NCI-H187 treated with DMSO at 0.1 percent for 48 hours (cell line): Measurements from ENCODE around the gene E4F1.

Experiments used
- DNase-seq: peaks from one replicate; lab custom pipeline; 2025; lab: John Stamatoyannopoulos, UW

E4F1 gene, protein sequence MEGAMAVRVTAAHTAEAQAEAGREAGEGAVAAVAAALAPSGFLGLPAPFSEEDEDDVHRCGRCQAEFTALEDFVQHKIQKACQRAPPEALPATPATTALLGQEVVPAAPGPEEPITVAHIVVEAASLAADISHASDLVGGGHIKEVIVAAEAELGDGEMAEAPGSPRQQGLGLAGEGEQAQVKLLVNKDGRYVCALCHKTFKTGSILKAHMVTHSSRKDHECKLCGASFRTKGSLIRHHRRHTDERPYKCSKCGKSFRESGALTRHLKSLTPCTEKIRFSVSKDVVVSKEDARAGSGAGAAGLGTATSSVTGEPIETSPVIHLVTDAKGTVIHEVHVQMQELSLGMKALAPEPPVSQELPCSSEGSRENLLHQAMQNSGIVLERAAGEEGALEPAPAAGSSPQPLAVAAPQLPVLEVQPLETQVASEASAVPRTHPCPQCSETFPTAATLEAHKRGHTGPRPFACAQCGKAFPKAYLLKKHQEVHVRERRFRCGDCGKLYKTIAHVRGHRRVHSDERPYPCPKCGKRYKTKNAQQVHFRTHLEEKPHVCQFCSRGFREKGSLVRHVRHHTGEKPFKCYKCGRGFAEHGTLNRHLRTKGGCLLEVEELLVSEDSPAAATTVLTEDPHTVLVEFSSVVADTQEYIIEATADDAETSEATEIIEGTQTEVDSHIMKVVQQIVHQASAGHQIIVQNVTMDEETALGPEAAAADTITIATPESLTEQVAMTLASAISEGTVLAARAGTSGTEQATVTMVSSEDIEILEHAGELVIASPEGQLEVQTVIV

DNA sequence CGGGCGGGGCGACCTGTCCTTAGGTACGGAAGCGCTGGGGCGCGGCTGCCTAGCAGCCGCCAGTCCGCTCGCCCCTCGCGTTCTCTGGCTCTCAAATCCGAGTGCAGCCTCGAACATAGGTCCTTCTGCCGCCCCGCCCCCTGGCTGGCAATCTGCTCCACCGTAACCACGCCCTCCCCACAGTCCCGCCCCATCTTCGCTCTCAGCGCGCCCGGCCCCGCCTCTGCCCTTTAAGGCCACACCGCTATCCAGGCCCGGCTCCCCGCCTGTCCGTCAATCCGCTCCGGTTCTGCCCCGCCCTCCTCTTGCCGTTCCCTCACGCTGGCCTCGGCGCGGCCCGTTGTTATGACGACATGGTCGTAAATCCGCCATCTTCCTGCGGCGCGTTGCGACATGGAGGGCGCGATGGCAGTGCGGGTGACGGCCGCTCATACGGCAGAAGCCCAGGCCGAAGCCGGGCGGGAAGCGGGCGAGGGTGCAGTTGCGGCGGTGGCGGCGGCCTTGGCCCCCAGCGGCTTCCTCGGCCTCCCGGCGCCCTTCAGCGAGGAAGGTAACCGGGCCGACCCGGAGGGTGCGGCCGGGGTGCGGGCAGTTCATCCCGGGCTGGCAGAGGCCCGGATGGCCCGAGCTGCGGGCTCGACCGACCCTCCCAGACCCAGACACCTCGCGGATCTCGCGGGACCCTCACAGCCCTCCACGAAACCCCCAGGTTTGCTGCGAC lies at the start of gene E4F1:
TSS of gene E4F1 (plus strand) at position 371 of the 721 bp plus-strand sequence. CDS start at position 394, 23 bp downstream.
- peak; percentile 100 for DNase-seq

DNA sequence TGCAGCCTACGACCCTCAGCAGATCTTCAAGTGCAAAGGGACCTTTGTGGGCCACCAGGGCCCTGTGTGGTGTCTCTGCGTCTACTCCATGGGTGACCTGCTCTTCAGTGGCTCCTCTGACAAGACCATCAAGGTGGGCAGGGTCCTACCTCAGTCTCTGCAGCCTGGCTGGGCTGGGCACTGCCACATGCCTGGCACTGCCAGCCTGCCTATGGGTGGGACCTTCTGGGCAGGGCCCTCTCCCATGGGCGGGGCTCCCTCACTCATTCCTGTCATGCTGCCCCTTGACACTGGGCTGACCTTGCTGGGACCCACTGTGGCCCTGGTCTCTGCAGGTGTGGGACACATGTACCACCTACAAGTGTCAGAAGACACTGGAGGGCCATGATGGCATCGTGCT lies 49.5 kb upstream of the E4F1 start:
- DNase-seq, result no peak

DNA sequence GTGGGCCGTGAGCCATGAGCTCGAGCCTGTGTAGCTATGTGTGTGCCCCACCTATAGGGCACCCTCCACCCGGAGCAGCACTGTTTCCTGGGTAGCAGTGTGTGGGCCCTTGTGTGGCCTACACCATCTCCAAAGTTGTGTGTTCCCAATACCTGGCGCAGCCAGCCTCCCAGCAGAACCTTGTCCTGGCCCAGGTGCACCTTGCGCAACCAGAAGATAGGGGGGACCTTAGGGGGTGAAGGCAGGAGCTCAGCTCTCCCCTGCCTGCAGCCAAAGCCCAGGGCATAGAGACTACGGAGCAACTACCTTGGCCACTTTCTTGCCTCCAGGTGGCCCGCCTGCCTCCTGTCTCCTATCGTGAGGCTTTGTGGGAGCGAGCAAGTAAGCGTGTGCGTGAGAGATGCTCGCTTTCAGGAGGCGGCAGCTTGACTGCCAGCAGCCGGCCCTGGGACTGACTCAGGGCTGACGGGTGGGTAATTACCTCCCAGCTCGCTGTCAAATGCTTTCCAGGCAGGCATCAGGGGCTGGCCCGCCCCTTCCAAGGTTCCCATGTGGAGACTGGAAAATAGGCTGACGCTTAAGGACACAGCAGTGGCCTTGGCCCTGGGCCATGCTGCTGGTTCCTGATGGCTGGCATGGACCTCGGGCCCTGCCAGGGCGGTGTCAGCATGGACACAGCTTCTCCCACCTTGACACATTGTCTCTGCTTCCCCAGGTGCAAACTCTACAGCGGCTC lies 48.8 kb upstream of the E4F1 start:
- DNase-seq, result no peak

DNA sequence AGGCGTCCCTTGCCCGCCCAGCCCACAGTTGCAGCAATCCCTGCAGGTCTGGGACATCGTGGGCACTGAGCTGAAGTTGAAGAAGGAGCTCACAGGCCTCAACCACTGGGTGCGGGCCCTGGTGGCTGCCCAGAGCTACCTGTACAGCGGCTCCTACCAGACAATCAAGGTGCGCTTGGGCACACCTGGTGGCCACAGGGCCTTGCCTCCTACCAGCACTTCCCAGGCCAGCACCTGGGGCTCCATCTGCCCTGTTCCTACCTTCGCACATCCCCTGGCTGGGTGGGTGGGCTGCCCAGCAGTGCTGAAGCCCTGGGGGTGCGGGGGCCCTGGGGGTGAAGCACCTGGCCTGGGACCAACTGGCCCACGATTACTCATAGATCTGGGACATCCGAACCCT lies 47.9 kb upstream of the E4F1 start:
- no peak for DNase-seq

DNA sequence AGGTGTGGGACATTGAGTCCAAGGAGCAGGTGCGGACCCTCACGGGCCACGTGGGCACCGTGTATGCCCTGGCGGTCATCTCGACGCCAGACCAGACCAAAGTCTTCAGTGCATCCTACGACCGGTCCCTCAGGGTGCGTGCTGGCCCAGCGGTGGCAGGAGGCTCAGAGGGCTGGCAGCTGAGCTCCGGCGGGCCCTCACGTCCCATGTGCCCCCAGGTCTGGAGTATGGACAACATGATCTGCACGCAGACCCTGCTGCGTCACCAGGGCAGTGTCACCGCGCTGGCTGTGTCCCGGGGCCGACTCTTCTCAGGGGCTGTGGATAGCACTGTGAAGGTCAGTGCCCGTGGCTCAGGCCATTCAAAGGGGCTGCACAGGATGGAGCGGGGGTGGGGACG lies 47.3 kb upstream of the E4F1 start:
- DNase-seq, result no peak

DNA sequence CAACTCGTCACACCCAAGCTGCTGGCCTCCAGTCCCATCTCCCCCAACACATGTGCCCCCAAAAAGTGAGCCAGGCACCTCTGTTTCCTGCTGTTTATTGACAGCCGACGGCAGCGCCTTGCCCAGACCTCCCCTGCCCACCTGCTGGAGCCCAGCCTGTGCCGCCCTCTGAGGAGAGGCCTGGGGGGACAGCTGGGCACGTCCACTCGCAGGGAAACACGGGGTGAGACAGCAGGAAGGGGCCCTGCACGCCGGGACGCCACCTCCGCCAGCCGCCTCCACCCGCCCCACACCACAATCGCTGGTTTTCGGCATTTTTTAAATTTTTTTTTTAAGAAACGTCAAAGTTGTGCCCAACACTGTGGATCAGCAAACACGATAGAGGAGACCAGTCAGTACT lies 46.3 kb upstream of the E4F1 start:
- DNase-seq, result no peak

DNA sequence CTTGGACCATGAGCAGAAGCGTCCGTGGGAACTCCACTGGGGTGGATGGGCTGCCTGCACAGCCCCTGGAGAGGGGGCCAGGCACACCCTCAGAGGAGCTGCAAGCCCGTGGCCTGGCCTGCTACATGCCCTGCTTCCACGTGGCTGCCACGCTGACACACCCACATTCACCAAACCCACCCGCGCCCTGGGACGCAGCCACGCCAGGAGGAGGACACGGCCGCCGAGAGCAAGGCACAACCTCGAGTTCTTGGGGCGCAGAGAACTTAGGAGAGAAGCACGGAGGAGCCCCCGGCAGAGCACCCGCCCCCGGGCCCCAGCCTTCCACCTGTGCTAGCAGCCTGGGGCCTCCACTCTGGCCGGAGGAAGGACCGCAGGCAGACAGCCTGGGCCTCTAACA lies 45.8 kb upstream of the E4F1 start:
- DNase-seq, result no peak

DNA sequence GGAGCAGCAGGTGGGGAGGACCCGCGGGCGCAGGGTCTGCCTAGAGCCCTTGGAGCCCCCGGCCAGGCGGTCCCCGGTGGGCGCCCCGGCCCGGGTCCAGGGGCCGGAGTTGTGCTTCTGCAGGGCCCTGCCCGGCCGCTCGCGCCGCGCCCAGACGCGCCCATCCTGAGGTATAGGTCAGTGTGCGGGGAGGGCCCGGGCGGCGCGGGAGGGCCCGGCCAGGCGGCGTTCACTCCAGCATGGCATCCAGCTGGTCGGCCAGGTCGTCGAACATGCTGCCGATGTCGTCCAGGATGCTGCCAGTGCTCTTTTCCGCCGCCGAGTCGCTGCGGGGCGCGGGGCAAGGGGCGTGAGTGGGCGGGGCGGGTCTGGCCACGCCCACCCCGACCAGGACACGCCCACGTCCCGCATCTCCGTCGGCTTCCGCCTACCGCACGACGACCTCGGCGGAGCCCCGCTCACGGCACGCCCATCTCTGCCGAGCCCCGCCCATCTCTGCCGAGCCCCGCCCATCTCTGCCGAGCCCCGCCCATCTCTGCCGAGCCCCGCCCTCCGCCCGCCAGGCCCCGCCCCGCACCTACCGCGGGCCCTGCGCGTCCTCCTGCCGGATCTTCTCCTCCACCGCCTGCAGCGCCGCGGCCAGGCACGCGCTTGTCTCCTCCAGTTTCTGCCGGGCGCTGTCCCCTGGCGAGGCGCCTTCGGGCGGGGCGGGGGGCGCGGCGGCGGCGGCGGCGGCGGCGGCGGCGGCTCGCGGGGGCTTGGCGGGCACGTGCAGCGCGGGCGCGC lies 44.9 kb upstream of the E4F1 start:
- no peak for DNase-seq

DNA sequence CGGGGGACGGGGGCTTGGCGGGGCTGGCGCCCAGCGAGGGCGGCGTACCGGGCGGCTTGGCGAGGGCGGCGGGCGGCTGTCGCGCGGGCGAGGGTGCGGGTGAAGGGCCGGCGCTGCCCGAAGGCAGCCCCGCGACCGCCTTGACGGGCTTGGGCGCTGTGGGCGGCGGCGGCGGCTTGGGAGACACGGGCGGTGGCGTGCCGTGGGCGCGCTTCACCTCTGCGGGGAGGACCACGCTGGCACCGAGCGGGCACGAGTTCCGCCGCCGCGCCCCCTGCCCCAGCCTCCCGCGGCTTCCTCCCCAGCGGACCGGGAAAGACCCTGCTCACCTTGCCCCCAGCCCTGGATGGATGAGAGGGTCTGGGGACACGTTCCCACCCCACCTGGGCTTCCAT lies 44.3 kb upstream of the E4F1 start:
- DNase-seq, result no peak

DNA sequence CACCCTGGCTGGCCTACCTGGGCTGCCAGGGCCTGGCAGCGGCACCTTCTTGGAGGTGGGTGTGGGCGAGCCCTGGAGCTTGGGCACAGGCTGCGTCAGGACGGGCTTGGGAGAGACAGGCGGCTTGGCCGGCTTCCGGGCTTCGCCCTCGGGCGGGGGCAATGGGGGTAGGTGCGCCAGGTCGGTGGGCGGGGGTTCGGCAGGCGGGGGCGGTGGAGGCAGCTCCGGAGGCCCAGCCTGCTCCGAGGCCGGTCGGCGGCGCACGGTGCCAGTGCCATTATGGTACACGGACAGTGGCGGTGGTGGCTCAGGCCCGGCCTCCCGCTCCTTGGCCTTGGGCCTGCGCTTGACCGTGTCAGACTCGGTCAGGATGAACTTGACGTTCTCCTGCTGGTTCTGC lies 43.8 kb upstream of the E4F1 start:
- no peak for DNase-seq

DNA sequence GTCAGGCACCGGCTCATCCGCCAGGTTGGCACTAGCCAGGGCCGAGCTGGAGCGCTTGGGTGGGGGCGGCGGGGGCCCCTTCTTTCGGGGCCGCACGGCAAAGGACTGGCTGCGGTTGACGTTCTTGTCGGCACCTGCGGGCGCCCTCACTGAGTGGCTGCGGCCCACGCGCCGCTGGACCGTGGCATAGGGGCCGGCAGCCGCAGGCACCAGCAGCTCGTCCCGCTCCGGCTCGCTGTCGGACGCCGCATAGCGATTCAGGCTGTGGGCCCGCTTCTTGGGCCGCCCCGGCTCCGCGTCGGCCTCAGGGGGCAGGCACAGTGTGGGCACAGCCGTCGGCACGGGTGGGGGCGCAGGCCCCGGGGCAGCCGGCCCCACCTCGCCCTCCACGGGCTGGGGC lies 42.9 kb upstream of the E4F1 start:
- no peak for DNase-seq

DNA sequence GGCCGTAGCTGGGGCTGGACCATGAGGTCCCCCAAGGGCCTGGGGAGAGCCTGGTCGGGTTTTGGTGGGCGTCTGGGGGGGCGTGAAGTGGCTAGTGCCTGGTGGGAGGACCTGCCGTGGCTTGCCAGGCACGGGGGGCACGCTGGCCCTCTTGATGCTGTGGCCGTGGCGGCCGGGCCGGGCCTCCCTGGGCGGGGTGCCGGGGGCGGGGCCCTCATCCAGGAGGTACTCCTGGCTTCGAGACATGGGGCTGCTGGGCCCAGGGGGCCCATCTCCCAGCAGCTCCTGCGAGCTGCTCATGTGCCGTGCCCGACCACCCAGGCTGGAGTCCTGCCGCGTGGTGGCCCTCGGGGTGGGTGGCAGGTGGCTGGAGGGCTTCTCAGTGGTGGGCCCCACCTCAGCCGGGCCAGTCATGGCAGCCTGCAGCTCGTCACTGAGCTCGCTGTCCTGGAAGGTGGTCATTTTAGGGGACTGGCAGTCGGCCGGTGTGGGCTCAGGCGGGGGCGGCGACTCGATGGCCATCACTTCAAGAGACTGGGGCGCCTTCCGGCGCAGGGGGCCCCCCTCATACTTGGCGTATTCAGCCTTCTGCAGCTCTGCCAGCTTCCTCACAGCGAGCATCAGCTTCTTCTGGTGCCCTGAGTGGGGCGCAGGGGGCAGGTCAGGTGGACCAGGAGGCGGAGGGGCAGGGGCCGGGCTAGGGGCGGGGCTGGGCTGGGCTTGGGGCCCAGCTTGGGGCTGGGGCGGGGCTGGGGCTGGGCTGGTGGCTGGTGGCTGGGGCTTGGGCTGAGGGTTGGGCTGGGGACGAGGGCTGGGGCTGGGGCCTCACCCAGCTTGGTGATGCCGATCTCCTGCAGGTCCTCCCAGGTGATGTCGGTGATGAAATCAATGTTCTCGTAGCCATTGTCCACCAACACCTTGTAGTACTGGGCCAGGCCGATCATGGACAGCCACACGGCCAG lies 42.1 kb upstream of the E4F1 start:
- DNase-seq, result no peak

DNA sequence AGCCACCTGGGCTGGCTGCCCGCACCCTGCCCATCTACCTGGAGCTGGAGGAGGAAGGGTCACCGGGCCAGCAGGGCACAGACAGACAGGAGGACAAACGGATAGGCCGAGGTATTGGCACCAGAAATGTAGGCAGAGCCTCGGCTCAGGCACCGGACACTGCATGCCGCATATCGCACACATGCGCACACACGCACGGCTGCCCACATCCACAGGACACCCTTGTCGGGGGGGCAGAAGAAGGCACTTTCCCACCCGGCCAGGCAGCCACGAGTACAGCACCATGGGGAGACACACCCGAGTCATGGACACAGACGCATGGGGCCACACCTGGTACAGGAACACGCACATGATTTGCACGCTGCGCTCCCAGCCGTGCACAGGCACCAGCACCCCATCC lies 41.4 kb upstream of the E4F1 start:
- DNase-seq, result no peak

DNA sequence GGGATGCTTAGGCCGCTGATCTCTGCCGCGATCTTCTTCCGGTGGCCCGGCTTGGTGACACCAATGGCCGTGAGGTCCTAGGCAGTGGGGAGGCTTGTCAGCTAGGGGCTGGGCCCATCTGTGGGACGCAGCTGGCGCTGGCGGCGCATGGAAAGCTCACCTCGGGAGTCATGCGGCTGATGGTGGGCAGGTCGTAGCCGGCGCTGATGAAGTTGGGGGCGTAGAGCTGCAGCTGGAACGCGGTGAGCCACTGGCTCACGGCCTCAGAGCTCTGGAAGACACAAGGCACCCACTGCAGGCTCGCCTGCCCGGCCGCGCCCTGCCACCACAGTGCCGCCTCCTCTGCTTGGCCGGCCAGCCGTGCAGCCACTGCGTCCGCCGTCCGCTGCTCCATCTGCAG lies 39.7 kb upstream of the E4F1 start:
- DNase-seq, result no peak

DNA sequence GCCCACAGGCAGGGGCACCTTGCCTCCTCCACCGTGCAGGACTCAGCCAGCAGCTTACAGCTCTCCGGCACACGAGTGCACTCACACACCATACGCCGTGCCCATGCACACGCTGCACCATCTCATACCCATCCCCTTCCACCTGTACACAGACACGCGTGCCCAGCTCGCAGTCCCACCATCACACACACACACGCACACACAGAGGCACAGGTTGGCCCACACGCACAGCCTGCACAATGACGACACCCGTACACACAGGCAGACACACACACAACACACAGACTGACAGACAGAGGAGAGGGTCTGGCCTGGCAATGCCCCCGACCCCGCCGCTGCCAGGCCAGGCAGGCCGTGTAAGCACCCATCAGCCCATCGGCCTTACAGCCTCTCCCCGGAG lies 39.0 kb upstream of the E4F1 start:
- DNase-seq, result no peak

DNA sequence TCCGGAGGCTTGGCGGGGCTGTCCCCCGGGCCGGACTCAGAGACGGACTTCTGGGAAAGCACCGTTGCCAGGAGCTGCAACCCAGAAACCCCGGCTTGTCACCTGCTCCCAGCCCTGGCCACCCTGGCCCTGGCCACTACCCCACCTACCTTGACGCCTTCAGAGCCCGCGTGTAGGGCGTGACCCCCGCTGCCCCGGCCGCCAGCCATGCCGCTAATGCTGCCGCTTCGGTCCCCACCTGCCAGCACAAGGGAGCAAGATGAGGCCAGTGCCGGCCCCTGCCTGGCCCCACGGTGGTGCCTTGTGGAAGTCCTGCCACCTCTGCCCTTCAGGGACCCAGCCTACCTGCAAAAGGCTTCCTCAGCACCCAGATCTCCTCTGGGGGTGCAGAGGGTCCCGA lies 38.4 kb upstream of the E4F1 start:
- DNase-seq, result no peak

DNA sequence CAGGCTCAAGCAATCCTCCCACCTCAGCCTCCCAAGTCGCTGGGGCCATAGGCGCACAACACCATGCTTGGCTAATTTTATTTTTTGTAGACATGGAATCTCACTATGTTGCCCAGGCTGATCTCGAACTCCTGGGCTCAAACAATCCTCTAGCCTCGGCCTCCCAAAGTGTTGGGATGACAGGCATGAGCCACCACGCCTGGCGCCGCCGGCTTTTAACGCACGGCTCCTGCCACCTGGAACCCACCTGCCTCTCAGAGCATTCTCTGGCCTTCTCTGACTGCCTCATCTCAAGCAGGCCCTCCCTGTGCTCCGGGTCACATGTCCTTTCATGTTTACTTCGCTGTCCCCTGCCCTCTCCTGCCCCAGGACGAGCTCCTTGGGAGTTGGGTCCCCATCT lies 37.3 kb upstream of the E4F1 start:
- DNase-seq, result no peak

DNA sequence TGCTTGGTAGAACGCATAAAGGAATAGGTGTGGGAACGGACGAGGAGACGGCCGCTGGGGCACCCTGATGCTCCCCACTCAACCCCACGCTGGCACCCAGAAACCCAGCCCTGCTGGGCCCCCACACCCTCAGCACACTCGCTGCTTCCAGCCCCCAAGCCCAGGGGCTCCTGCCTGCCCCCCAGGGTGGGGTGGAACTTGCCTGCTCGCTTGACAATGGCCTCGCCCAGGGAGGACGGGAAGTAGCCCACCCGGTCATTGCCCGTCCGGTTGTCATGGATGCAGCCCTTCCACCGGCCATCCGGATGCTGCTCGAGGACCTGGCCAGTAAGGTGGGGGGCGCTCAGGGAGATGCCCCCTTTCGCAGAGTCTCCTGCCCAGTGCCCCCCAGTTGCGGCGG lies 36.9 kb upstream of the E4F1 start:
- DNase-seq, result no peak

DNA sequence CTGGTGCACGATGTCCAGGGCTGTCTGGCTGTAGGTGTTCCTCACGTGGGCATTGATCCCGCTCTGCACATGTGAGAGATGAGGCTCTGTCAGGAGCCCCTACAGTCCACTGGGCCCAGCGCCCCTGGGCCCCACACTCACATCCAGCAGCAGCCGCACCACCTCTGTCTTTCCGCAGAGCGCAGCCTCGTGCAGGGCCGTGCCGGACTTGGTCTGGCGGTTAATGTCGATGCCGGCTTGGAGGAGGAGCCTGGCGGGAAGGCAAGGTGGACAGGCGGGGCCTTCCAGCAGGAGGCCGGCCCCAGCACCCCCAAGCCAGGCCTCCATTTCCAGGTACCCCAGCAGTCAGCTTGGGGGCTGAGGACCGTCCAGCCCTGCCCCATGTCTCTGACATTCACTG lies 36.2 kb upstream of the E4F1 start:
- no peak for DNase-seq

DNA sequence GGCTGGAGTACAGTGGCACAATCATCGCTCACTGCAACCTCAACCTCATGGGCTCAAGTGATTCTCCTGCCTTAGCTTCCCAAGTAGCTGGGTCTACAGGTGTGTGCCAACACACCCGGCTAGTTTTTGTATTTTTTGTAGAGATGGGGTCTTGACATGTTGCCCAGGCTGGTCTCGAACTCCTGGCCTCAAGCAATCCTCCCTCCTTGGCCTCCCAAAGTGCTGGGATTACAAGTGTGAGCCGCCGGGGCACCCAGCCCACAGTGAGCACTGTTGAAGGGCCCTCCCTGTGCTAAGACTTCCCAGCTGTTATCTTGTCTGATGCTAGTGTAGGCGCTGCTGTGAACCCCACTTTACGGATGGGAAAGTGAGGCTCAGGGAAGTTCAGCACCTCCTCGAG lies 35.0 kb upstream of the E4F1 start:
- no peak for DNase-seq
